ENCODE results near the gene KIF21A.

GRCh38 chr12:39275846-39276245, 167.1 kb downstream of the KIF21A start:
- TF ChIP-seq, protein P1, sequence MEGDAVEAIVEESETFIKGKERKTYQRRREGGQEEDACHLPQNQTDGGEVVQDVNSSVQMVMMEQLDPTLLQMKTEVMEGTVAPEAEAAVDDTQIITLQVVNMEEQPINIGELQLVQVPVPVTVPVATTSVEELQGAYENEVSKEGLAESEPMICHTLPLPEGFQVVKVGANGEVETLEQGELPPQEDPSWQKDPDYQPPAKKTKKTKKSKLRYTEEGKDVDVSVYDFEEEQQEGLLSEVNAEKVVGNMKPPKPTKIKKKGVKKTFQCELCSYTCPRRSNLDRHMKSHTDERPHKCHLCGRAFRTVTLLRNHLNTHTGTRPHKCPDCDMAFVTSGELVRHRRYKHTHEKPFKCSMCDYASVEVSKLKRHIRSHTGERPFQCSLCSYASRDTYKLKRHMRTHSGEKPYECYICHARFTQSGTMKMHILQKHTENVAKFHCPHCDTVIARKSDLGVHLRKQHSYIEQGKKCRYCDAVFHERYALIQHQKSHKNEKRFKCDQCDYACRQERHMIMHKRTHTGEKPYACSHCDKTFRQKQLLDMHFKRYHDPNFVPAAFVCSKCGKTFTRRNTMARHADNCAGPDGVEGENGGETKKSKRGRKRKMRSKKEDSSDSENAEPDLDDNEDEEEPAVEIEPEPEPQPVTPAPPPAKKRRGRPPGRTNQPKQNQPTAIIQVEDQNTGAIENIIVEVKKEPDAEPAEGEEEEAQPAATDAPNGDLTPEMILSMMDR (IDR thresholded peaks at IDR 0.05): no peak
- TF ChIP-seq POLR2A (IDR thresholded peaks at IDR 0.05): no peak

Data from testis (tissue), 2 donors.